ENCODE results near the gene GSDME. TPM values are rescaled to one million over a fixed set of nuclear protein-coding genes. Genes with fewer than 3 reads are reported as not detected.

GSDME gene
- polyA plus RNA-seq, 1 of the 3 experiments (the other 2 are of a cell fraction) = 109 TPM

- POLR2A ChIA-PET = no interaction called here
- H3K4me2 ChIP-seq = no peak overlapping the region
- WGBS (ENCODE audit: low lambda C conversion rate) = 94% methylated on average over 5 of the region's 5 CpGs
- H3K4me1 ChIP-seq (ENCODE audit: control insufficient read depth in 1 of 2, insufficient read depth in 2 of 2, low read depth in 1 of 2, low read length in 1 of 2) = no peaks in the 10 kb centered on the region
- H3K27me3 ChIP-seq (ENCODE audit: insufficient read depth) = no peaks in the 10 kb centered on the region
- H4K20me1 ChIP-seq (ENCODE audit: insufficient read depth) = no peaks in the 10 kb centered on the region
- DNase-seq = no peak
- H3K4me3 ChIP-seq (ENCODE audit: low read depth in 2 of 2, low read length in 1 of 2) = no peak overlapping the region
- no peaks in the 10 kb centered on the region for H3K79me2 ChIP-seq (ENCODE audit: insufficient read depth)
- no peak overlapping the region for H2AFZ ChIP-seq (ENCODE audit: low read depth)
- CTCF ChIA-PET = interaction anchor here (1.6 to 6.0 kb wide), 4 partner anchors 10 to 296 kb away, joined by 5 to 70 read pairs (median 10); no protein-coding TSS in a partner anchor
- no peaks in the 10 kb centered on the region for H3K9me3 ChIP-seq
- TF ChIP-seq PBX3 (IDR thresholded peaks at IDR 0.05) (no peak), USF1 (IDR thresholded peaks at IDR 0.05; ENCODE audit: borderline replicate concordance, low read depth) (no peak), SIN3A (IDR thresholded peaks at IDR 0.05; ENCODE audit: borderline replicate concordance, low read depth, low read length) (no peak), GABPA (IDR thresholded peaks at IDR 0.05; ENCODE audit: low read depth) (no peak), USF2 (IDR thresholded peaks at IDR 0.05; ENCODE audit: borderline replicate concordance, low read depth, low read length) (no peak), JUND (IDR thresholded peaks at IDR 0.05) (no peak), YY1 (IDR thresholded peaks at IDR 0.05; ENCODE audit: low read depth) (no peak; the same call in 1 of the 2 replicates), FOXJ3 (CRISPR knock-in tag; IDR thresholded peaks at IDR 0.05) (no peak), CTCF (IDR thresholded peaks at IDR 0.05) (no peak)
- peaks cover 57 to 78% of the 10 kb centered on the region in 2 experiments for H3K36me3 ChIP-seq (replicated peaks in 1 of 2; ENCODE audit: control insufficient read depth in 1 of 2, insufficient read depth in 2 of 2, low read length in 1 of 2)
- H3K9me2 ChIP-seq = no peaks in the 10 kb centered on the region
- H3K27ac ChIP-seq (ENCODE audit: low read depth in 2 of 2, low read length in 1 of 2) = peak overlapping the region in 1 of 2 experiments; percentile 6; a peak in 1 of 4 replicates
- peaks cover 4% of the 10 kb centered on the region for H3F3A ChIP-seq (replicated peaks; ENCODE audit: insufficient read depth)
- no peak overlapping the region for H3K9ac ChIP-seq
These were observed 45.0 kb upstream of the GSDME start for GRCh38 chr7:24802300-24802699.

- POLR2A ChIA-PET = no interaction called here
- no peak for DNase-seq
- TF ChIP-seq MXI1 (IDR thresholded peaks at IDR 0.05; ENCODE audit: low read depth, low read length) (no peak), RAD21 (IDR thresholded peaks at IDR 0.05; ENCODE audit: low read length) (no peak), SMC3 (IDR thresholded peaks at IDR 0.05; ENCODE audit: low read depth, low read length) (no peak), USF2 (IDR thresholded peaks at IDR 0.05; ENCODE audit: borderline replicate concordance, low read depth, low read length) (no peak), NRF1 (IDR thresholded peaks at IDR 0.05; ENCODE audit: low read depth, low read length) (no peak), CHD2 (IDR thresholded peaks at IDR 0.05; ENCODE audit: low read length, partially characterized antibody) (no peak), ELF1 (IDR thresholded peaks at IDR 0.05) (no peak), TAF1 (IDR thresholded peaks at IDR 0.05; ENCODE audit: borderline replicate concordance, low read depth, low read length) (no peak), SIN3A (IDR thresholded peaks at IDR 0.05; ENCODE audit: borderline replicate concordance, low read depth, low read length) (no peak), ZBTB33 (IDR thresholded peaks at IDR 0.05; ENCODE audit: borderline replicate concordance, low read depth) (no peak), USF1 (IDR thresholded peaks at IDR 0.05; ENCODE audit: borderline replicate concordance, low read depth) (no peak)
These were observed 44.6 kb upstream of the GSDME start for GRCh38 chr7:24801883-24802282.

More at GRCh38 chr7:24801883-24802282, 44.6 kb upstream of the GSDME start:
- Histone ChIP-seq H3K27ac (ENCODE audit: low read depth in 2 of 2, low read length in 1 of 2) (peak overlapping the region in 1 of 2 experiments; percentile 6; a peak in 1 of 4 replicates), H3K4me1 (ENCODE audit: control insufficient read depth in 1 of 2, insufficient read depth in 2 of 2, low read depth in 1 of 2, low read length in 1 of 2) (no peaks in the 10 kb centered on the region), H4K20me1 (ENCODE audit: insufficient read depth) (no peaks in the 10 kb centered on the region), H3K4me3 (ENCODE audit: low read depth in 2 of 2, low read length in 1 of 2) (no peak overlapping the region), H2AFZ (ENCODE audit: low read depth) (no peak overlapping the region), H3K4me2 (no peak overlapping the region), H3K9me2 (no peaks in the 10 kb centered on the region), H3K27me3 (ENCODE audit: insufficient read depth) (no peaks in the 10 kb centered on the region), H3K9me3 (no peaks in the 10 kb centered on the region), H3F3A (replicated peaks; ENCODE audit: insufficient read depth) (peaks cover 4% of the 10 kb centered on the region), H3K36me3 (replicated peaks in 1 of 2; ENCODE audit: control insufficient read depth in 1 of 2, insufficient read depth in 2 of 2, low read length in 1 of 2) (peaks cover 61 to 78% of the 10 kb centered on the region in 2 experiments), H3K9ac (no peak overlapping the region), H3K79me2 (ENCODE audit: insufficient read depth) (no peaks in the 10 kb centered on the region)
- CTCF ChIA-PET = interaction anchor here (1.6 to 6.0 kb wide), 4 partner anchors 11 to 297 kb away, joined by 5 to 70 read pairs (median 10); no protein-coding TSS in a partner anchor
- 100% methylated on average over 2 of the region's 2 CpGs for WGBS (ENCODE audit: low lambda C conversion rate)
